Keratinocyte (primary cell): Measurements from ENCODE around the gene PLSCR3. TPM values are rescaled to one million over a fixed set of nuclear protein-coding genes. Genes with fewer than 3 reads are reported as not detected.
A peak's percentile ranks its signal among the peaks of the same experiment; 100 is the strongest.

Experiments used
- DNase-seq: peaks from one replicate; pipeline ENCODE4 v3.0.0-alpha.2; 2011; ENCODE audit warnings: low read depth, missing footprints, low spot score
- FAIRE-seq: peaks from 2 replicates; lab custom pipeline; 2011; peaks lifted over from hg19 to GRCh38; lab: Jason Lieb, UNC
- H2AFZ ChIP-seq: 2 replicates; pipeline ENCODE4 v1.6.0; 2012; ENCODE audit warnings: low read length, control low read depth, inconsistent platforms; ENCODE audit not compliant: control insufficient read depth
- H3K27ac ChIP-seq: 2 replicates; pipeline ENCODE4 v1.5.1; 2011; ENCODE audit warnings: low read length; ENCODE audit not compliant: control insufficient read depth, insufficient read depth
- H3K27me3 ChIP-seq: 3 replicates; pipeline ENCODE4 v1.6.0; 2011; ENCODE audit warnings: low read length; ENCODE audit not compliant: control insufficient read depth, insufficient read depth; ENCODE audit errors: extremely low read depth
- H3K36me3 ChIP-seq, 2 experiments: 2 replicates in 1 of 2; 3 replicates in 1 of 2; pipeline ENCODE4 v1.5.1; 2011; ENCODE audit warnings: low read length in 2 of 2, mild to moderate bottlenecking in 1 of 2; ENCODE audit not compliant: control insufficient read depth in 2 of 2, insufficient read depth in 2 of 2; ENCODE audit errors: extremely low read depth in 1 of 2
- H3K4me1 ChIP-seq: 3 replicates; pipeline ENCODE4 v1.5.1; 2011; ENCODE audit warnings: low read length; ENCODE audit not compliant: control insufficient read depth, insufficient read depth; ENCODE audit errors: extremely low read depth
- H3K4me2 ChIP-seq: 3 replicates; pipeline ENCODE4 v1.6.0; 2011; ENCODE audit warnings: low read depth, low read length; ENCODE audit not compliant: control insufficient read depth, insufficient read depth; ENCODE audit errors: extremely low read depth
- H3K4me3 ChIP-seq, 3 experiments: fragments of 200-600 bp in 1 of 3; sonication (generic) in 1 of 3; 2 replicates in 2 of 3; 3 replicates in 1 of 3; pipeline ENCODE4 v1.5.1; 2011 to 2016; ENCODE audit warnings: low read length in 3 of 3, mild to moderate bottlenecking in 3 of 3, control low read depth in 2 of 3, inconsistent platforms in 1 of 3, low read depth in 1 of 3, mixed read lengths in 1 of 3, mixed run types in 1 of 3, moderate library complexity in 1 of 3; ENCODE audit not compliant: control insufficient read depth in 2 of 3, insufficient read depth in 2 of 3; ENCODE audit errors: extremely low read depth in 1 of 3
- H3K79me2 ChIP-seq: 2 replicates; pipeline ENCODE4 v1.6.0; 2012; ENCODE audit warnings: low read length; ENCODE audit not compliant: control insufficient read depth, insufficient read depth
- H3K9ac ChIP-seq: 3 replicates; pipeline ENCODE4 v1.6.0; 2011; ENCODE audit warnings: low read length; ENCODE audit not compliant: control insufficient read depth, insufficient read depth; ENCODE audit errors: extremely low read depth
- H3K9me1 ChIP-seq: 3 replicates; pipeline ENCODE4 v1.6.0; 2011; ENCODE audit warnings: low read length; ENCODE audit not compliant: control insufficient read depth, insufficient read depth; ENCODE audit errors: extremely low read depth
- H3K9me3 ChIP-seq: 2 replicates; pipeline ENCODE4 v1.5.1; 2012; ENCODE audit warnings: low read depth, low read length; ENCODE audit not compliant: control insufficient read depth
- H4K20me1 ChIP-seq: 3 replicates; pipeline ENCODE4 v1.6.0; 2011; ENCODE audit warnings: low read length; ENCODE audit not compliant: control insufficient read depth, insufficient read depth; ENCODE audit errors: extremely low read depth
- CTCF ChIP-seq, 3 experiments: IDR thresholded peaks in 1 of 3; conservative IDR thresholded peaks in 1 of 3; optimal IDR thresholded peaks in 1 of 3; 2 replicates in 2 of 3; 3 replicates in 1 of 3; pipeline versions ENCODE3 to v1.5.1; 2011; ENCODE audit warnings: low read length in 3 of 3, mild to moderate bottlenecking in 3 of 3, moderate library complexity in 2 of 3, control low read depth in 1 of 3, inconsistent platforms in 1 of 3; ENCODE audit not compliant: insufficient read depth in 2 of 3; ENCODE audit errors: extremely low read depth in 1 of 3
- EZH2 ChIP-seq: IDR thresholded peaks from one replicate; pipeline ENCODE4 v1.6.1; 2012; ENCODE audit warnings: inconsistent platforms, mild to moderate bottlenecking, low read length, moderate library complexity
- dilution Hi-C: fragments of 300-500 bp; cut with MboI; formaldehyde crosslinking; loops from one replicate; pipeline ENCODE4 v1.7.0; 2020; ENCODE audit warnings: low sequenced_read_pairs; ENCODE audit not compliant: extremely low pct_ligation_motif_present
- polyA plus RNA-seq, 5 experiments: library from polyadenylated mRNA; depleted of rRNA in 3 of 5; stranded (reverse) in 3 of 5; stranded (forward) in 1 of 5; unstranded in 1 of 5; fragments of >200 nt; gene quantifications; 1 replicate in 1 of 5; 2 replicates in 3 of 5; 3 replicates in 1 of 5; pipeline versions ENCODE4 v1.2.1 to v1.2.3, GENCODE V29; 2011 to 2012; ENCODE audit warnings: missing spikeins in 2 of 5, low read depth in 1 of 5, low replicate concordance in 1 of 5

The PLSCR3 gene
- polyA plus RNA-seq, 1 donor (not counting 4 experiments of a cell fraction or from before 2014, with no cell fraction given) = 30.5 TPM

- no peak overlapping the region for H3K4me3 ChIP-seq
- H3K79me2 ChIP-seq = peaks cover 23% of the 10 kb centered on the region
- no peak overlapping the region for H3K4me2 ChIP-seq
- DNase-seq = no peak
- H3K27ac ChIP-seq = peak overlapping the region; percentile 51
- dilution Hi-C loops = no loop called here
- no peaks in the 10 kb centered on the region for H3K9me1 ChIP-seq
- no peak for TF ChIP-seq EZH2
- no peak for TF ChIP-seq CTCF (optimal IDR thresholded peaks at IDR 0.05 in 1 of 3, IDR thresholded peaks at IDR 0.05 in 1 of 3, conservative IDR thresholded peaks at IDR 0.05 in 1 of 3; ENCODE audit: extremely low read depth in 1 of 3, insufficient read depth in 2 of 3, low read length in 3 of 3)
- H3K27me3 ChIP-seq = no peaks in the 10 kb centered on the region
- H3K4me1 ChIP-seq = peaks cover 36% of the 10 kb centered on the region
- H3K9ac ChIP-seq = no peak overlapping the region
- H3K36me3 ChIP-seq = no peaks in the 10 kb centered on the region
- FAIRE-seq = peak; percentile 39
- no peaks in the 10 kb centered on the region for H3K9me3 ChIP-seq
- H4K20me1 ChIP-seq = no peaks in the 10 kb centered on the region
- no peak overlapping the region for H2AFZ ChIP-seq
Observed at GRCh38 chr17:7355573-7355972, 38.8 kb downstream of the PLSCR3 start.

- Histone ChIP-seq H3K27ac (peak within 1 kb of the TSS; percentile 88), H3K27me3 (no peaks in the 10 kb centered on the region), H3K36me3 (no peaks in the 10 kb centered on the region), H4K20me1 (no peaks in the 10 kb centered on the region), H3K9me3 (no peaks in the 10 kb centered on the region), H3K9ac (peak within 1 kb of the TSS; percentile 69), H2AFZ (no peak within 1 kb of the TSS), H3K79me2 (peaks cover 23% of the 10 kb centered on the region), H3K4me2 (peak within 1 kb of the TSS; percentile 95), H3K9me1 (no peaks in the 10 kb centered on the region), H3K4me1 (peaks cover 36% of the 10 kb centered on the region), H3K4me3 (peak within 1 kb of the TSS; percentile 45 to 58 (median 54))
- TF ChIP-seq CTCF (optimal IDR thresholded peaks at IDR 0.05 in 1 of 3, IDR thresholded peaks at IDR 0.05 in 1 of 3, conservative IDR thresholded peaks at IDR 0.05 in 1 of 3; ENCODE audit: extremely low read depth in 1 of 3, insufficient read depth in 2 of 3, low read length in 3 of 3) (no peak), EZH2 (no peak)
- dilution Hi-C loops = no loop called here
- DNase-seq = no peak
- FAIRE-seq = no peak
Observed at GRCh38 chr17:7355053-7355452, 39.3 kb downstream of the PLSCR3 start, which contains the start of gene TMEM95. Gene TMEM95 (plus strand): TSS chr17:7355156. CDS start chr17:7355205, 49 bp downstream.
